GM23248 (cell line): ENCODE results near the gene NR3C2.

Experiments used
- EZH2 ChIP-seq: fragments of 200-600 bp; sonication (generic); IDR thresholded peaks from 2 replicates; pipeline ENCODE4 v1.6.1; 2018; ENCODE audit warnings: antibody characterized with exemption, mild to moderate bottlenecking; ENCODE audit not compliant: insufficient read depth, poor library complexity, severe bottlenecking
- EZH2phosphoT487 ChIP-seq: fragments of 200-600 bp; sonication (generic); IDR thresholded peaks from 2 replicates; pipeline ENCODE4 v1.6.1; 2018; ENCODE audit warnings: antibody characterized with exemption, moderate library complexity, mild to moderate bottlenecking, low read depth; ENCODE audit not compliant: insufficient read depth

GRCh38 chr4:148126825-148127224 is 315.4 kb downstream of the NR3C2 start:
- TF ChIP-seq EZH2 (no peak), EZH2phosphoT487 (no peak)
